Islet precursor cell (in vitro differentiated cells): ENCODE results near the gene RHEX.
A peak's percentile ranks its signal among the peaks of the same experiment; 100 is the strongest.
"Not testable (repeated sequence)": the region's sequence is repeated elsewhere in the genome, so short reads cannot be mapped to it uniquely, and the experiment has no call there.

Experiments used
- DNase-seq: peaks from one replicate; pipeline ENCODE4 v3.0.0-alpha.2; 2018

Gene RHEX

DNA sequence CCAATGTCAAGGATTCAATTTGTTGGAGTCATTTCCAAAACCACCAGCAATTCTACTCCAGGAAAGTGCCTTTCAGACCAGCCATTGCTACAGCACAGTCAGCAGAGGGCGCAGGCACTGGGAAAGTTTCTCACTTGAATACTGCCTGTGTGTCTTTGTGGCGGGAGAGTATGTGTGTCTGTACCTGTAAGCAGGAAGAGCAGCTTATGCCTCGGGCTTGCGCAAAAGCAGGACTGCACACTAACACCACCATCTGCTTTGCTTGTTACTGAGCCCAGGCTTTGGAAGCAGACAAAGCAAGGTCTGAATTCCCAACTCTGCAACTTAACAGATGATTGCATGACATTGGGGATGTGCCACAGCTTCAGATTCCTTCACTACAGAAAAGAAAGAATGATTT lies 22.3 kb upstream of the RHEX start:
- DNase-seq: peak; percentile 94

DNA sequence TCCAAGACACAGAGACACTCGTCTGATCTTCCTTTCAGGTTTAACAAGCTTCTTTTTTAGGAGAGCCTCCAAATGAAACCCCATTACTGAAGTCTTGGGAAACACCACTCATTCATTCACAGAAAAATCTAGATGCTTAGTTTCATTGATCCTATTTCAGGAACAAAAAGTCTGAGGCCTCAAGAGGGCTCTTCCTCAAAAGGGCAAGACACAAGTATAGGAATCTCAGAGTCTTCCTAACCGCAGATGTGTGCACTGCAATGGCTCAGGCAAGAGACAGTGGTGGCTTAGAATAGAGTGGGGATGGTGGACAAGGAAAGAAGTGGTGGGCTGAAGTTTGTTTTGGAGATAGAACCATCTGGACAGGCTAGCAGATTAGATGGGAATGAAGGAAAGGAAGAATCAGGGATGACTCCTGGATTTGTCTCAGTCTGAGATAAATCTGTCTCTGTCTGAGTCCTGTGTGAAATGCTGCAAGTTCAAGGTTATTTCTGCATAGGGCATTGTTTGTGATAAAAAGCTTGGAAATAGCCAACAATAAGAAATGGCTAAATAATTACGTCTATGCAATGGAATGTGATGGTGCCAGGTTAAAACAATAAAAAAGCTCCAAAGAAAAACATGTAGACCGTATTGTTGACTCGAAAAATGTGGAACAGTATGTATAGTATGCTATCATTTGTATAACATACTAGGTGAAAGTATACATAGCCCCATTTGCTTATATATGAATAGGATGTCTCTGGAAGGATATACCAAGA lies 20.4 kb upstream of the RHEX start:
- no peak for DNase-seq

DNA sequence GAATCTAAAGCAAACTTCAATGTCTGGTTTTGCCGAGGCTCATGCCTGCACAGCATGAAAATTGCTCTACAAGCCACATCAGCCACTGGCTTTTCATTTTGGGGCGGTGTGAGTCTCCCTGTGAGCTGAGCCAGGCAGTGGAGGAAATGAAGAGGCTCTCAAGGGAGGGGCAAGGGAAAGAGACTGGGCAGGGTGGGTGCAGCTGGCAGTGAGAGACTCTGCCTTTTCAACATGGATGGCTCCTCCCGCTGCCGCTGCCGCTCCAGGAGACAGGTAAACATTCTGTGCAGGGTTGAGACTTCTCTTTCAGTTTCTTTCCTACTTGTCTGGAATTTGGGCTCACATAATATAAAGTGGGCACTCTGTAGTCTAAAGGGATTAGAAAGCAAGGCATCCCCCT lies 17.9 kb upstream of the RHEX start:
- DNase-seq: no peak

DNA sequence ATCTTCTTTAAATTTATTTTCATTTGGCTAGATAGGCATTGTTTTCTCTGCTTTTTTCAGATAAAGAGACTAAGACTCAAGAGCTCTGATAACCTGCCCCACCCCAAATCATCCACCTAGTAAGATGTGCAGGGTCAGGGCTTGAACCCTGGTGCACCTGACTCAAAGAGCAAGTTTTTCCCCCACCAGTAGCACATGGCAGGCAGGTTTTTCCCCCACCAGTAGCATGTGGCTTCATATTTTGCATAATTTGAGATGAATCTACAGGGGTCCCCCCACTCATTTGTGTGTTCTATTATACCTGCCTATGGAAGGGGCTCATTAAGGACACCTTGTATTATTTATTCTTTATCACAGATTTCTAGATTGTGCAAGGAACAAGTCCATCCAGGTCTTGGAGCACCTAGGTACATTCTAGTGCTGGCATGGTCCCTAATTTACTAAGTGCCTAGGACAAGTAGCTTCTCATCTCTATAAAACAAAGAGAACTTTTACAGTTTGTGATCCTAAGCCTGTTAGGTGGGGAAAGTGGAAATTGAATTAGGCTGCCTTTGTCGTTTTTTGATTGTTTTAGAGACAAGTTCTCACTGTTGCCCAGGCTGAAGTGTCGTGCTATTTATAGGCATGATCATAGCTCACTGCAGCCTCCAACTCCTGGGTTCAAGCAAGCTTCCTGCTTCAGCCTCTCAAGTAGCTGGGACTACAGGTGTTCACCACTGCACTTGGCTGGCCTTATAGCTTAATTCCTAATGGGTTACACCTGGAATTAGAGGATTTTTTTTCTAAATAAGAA lies 16.1 kb upstream of the RHEX start:
- DNase-seq: no peak

DNA sequence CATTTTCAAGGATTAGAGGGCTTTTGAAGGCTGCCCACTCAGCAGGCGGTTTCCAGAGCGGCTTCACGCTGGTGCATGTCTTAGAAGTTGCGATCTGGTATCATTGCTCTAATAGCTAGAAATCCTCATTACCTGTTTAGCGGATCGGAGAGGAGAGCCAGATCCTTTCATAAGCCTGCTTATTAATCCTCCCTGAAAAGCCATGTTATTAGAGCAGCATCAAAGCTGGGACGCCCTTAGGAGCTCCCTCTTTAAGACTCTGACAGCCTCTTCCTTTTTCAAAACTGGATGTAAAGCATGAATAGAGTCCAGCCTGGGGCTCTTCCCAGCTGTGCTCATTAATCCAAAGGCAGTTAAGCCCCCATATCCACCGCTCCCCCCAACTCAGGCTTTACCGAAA lies 15.4 kb upstream of the RHEX start:
- DNase-seq: no peak

DNA sequence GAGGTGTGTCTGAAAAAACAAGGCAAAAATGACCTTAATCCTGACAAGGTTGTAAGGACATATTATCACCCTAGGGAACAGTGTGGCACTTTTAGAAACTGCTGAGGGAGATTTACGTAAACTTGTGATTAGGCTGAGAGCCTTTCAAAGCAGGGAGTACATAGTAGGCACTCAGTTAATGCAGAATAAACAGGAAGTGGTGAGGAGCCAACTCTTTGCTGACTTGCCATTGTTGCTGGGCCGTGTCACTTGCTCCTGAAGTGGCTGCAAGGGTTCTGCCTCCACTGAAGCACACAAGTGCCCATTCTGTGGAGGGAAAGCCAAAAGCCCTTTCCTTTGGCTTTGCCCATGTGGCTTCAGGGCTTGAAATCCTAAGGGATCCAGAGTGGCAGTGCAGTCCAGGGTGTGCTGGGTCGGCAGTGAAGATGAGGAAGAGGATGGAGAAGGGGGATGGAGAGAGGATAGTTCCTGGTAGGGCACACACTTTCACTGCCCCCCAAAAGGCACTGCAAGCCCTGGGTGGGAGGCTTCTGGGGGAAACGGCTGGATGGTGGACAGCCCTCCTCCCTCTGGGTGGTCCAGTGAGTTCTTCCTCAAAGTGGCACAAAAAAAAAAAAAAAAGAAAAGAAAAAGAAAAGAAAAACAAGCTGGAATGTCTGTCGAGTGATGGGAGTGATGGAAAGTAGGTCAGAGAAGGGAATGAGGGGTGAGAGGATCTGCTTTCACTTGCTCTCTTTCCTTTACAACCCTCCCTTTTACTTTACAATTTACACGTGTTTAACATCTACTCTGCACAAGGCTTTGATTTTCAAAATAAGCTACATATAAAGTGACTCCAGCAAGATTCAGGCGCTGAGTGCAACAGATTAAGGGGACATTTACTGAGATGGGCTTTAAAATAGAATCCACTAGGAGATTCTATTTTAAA lies 13.7 kb upstream of the RHEX start:
- DNase-seq: no peak

DNA sequence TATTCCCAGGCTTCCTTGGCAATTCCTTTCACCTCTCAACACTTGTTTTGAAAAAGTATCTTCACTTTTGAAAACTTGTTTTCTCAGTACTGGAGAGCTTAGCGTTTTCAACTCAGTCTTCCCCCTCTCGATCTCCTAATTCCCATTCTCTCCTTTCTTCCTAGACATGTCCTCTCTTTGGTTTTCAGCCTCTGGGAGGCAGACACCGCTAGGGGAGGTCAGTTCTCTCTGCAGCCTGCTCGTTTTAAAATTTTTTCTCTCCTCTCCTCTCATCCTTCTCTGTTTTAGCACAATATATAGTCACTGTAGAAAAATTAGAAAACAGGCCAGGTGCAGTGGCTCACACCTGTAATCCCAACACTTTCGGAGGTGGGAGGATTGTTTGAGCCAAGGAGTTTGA lies 12.6 kb upstream of the RHEX start:
- DNase-seq: no peak

DNA sequence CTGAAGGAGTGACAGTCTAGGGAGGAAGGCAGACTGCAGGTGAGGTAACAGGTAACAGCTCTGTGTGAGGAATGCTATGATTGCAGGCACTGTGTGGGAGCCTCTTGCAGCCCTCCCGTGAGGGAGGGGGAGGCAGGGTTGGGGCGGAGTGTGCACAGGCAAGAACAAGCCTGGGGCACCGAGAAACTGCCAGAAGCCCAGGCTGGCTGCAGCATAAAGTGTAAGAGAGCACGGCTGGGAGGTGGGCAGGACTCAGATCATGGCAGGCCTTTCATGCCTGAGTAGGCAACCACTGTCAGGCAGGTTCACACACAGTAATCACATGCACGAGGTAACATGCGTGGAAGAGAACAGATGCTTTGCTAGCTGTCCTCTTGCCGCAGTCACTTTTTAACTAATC lies 11.3 kb upstream of the RHEX start:
- DNase-seq: peak; percentile 94

DNA sequence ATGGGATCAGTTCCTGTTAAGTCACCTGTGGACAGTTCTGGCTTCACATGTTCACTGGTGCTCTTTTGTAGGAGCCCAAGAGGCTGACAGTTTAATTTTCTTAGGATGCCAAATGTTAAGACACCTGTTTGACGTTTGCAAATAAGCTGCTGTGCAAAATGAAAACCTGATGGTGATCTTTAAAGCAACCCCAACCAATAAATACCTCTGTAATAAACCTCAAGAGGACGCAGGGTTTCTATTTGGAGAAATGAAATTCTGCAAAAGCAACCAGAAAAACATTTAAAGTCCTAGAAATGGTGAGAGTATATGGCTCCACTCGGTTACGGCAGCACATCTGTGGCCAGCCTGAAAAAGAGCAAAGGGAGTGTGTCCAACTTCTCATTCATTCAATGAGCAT lies 5.7 kb upstream of the RHEX start:
- no peak for DNase-seq

DNA sequence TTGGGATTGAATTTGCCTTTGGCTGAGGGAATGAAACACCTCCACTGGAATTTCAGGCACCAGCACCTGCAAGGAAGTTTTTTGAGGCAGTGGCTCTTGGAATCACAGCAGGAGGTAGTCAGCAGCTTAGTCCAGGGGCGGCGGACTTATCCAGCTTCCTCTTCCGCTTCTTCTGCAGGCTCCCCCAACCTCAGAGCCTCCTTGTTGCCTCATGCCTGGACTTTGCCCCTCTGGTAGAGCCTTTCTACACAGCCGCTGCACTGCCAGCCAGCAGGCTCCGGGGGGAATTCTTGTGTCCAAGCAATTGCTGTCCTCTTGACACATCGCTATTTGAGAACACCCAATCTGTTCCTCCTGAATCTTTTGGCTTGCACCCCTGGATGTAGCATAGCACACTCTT lies 4.4 kb upstream of the RHEX start:
- DNase-seq: no peak

DNA sequence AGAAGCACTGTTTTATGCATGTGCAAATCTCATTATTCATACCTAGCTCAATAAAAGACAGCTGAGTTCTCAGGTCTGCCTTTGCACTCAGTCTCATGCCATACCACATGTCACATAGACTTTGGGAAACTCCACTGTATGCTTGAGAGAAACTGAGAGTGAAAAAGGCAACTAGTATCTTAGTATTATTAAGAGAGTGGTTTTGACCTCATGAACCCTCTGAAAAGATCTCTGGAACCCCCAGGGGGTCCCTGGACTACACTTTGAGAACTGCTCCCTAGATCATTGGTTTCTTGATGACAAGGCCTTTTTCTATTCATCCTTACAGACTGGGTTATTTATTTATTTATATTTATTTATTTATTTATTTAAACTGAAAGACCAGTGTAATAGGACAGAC lies 3.7 kb upstream of the RHEX start:
- DNase-seq: no peak

DNA sequence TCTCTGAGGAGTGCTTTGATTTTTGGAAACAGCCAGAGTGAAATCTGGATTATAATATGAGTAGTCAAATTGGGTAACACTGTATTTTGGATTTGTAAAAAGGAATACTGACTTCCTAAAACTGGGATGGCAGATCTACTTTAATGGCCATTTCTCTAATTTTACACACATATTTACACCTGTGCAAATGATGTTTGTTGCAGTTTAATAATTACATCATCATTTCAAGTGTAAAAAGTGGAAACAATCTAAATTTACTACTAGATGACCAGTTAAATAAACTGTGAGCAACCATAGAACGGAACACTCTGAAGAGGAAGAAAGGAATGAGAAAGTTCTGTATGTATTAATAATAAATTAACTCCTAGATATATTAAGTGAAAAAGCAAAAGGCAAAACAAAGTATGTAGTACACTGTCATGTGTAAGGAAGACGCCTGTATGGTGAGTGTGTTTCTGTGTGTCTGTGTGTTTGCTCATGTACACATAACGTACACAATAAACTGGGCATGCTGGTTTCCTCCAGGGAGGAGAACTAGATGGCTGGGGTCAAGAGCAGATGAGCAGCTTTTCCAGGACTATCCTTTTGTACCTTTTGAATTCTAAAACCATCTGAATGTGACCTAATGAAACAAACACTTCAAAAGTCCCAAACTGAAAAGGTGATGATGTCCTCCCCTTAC lies 2.9 kb upstream of the RHEX start:
- no peak for DNase-seq

DNA sequence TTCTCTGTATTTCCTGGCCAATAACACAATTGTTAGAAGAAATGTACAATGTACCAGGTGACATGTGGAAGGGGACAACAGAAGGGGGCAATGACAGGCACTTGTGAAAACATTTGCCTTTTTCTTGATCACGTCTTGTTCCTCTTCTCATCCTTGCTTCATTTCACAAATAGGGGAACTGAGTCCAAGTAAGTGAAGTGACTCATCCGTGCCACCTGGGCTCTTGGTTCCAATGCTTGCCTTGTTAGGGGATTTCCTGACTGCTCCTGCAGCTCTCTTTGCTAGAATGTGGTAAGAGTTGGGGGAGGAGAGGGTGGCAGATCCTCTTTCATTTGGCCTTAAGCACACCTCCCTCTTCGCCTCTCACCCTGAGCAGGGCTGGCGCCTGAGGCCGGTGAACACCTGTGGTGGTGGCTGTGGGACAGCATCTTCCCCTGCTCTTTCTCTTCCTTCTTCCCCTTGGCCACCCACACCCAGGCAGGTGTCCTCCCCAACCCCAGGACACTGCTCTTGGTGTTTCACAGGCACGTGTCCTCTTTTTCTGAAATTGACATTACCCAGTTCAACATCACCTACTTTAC lies 2.2 kb upstream of the RHEX start:
- DNase-seq: no peak

DNA sequence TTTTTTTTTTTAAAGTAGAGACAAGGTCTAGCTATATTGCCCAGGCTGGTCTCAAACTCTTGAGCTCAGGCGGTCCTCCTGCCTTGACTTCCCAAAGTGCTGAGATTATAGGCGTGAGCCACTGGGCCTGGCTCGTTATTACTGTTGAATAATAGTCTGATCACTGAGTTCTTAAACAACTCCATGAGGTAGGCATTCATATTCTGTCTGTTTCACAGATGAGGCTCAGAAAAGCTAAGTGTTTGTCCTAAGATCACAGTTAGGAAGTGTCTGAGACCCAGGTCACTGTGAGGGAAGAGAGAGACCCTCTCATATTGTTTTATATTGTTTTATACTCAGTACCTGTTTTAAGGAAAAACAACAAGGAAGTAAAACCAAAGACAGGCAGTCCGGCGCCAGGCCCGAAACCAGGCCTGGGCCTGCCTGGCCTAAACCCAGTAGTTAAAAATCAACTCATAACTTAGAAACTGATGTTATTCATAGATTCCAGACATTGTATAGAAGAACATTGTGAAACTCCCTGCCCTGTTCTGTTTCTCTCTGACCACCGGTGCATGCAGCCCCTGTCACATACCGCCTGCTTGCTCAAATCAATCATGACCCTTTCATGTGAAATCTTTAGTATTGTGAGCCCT lies 625 bp upstream of the RHEX start:
- not testable (repeated sequence) for DNase-seq

DNA sequence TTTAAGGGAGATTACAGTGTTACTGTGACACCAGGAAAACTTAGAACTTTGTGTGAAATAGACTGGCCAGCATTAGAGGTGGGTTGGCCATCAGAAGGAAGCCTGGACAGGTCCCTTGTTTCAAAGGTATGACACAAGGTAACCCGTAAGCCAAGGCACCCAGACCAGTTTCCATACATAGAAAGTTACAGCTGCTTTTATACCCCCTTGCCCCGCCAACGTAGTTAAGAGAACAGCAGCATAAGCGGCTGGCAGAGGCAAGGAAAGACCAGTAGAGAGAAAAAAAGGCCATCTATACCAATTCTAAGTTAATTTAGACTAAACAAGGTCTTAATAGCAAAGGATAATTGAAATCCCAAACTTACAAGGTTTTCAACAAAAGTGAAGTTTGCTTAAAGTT lies 643 bp downstream of the RHEX start:
- DNase-seq: peak; percentile 12

DNA sequence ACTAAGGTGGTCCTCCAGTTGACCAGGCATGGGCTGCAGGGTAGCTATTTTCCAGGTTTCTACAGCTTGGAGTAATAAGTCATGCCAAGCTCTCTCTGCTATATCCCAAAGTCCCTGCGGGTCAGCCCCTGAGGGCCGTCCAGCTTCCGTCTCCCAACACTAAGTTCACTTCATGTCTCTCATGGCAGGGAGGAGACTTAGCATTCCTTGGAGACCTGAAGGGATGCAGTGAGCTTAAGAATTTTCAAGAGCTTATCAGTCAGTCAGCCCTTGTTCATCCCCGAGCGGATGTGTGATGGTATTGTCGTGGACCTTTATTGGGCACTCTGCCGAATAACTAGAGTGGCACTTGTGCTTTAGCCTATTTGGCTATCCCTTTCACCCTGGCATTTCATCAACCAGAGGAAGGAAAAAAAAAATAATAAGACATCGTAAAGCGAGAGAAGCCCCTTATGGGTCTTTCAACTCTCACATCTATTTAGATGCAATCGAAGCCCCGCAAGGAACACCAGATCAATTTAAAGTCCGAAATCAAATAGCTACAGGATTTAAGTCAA lies 2.2 kb downstream of the RHEX start:
- DNase-seq: peak; percentile 36

DNA sequence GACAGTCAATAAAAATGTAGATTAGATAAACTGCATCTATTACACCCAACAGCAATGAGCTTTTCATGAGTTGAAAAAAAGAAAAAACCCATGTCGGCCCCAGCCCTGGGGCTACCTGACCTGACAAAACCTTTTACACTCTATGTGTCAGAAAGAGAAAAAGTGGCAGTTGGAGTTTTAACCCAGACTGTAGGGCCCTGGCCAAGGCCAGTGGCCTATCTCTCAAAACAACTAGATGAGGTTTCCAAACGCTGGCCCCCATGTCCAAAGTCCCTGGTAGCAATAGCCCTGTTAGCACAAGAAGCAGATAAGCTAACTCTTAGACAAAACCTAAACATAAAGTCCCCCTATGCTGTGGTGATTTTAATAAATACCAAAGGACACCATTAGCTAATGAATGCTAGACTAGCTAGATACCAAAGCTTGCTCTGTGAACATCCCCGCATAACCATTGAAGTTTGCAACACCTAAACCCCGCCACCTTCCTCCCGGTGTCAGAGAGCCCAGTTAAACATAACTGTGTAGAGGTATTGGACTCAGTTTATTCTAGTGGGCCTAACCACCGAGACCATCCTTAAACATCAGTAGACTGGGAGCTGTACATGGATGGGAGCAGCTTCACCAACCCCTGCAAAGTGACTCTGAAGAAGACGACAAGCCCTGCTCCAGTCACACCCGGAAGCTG lies 2.8 kb downstream of the RHEX start:
- DNase-seq: peak; percentile 23

DNA sequence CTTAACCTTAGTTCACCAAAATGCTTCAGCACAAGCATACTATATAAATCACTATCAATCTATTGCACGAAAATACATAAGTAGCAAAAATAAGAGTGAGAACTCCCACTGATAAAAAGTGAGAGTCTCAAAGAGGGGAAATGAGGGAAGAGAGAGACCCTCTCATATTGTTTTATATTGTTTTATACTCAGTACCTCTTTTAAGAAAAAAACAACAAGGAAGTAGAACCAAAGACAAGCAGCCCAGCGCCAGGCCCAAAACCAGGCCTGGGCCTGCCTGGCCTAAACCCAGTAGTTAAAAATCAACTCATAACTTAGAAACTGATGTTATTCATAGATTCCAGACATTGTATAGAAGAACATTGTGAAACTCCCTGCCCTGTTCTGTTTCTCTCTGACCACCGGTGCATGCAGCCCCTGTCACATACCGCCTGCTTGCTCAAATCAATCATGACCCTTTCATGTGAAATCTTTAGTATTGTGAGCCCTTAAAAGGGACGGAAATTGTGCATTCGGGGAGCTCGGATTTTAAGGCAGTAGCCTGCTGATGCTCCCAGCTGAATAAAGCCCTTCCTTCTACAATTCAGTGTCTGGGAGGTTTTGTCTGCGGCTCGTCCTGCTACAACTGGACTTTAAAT lies 5.4 kb downstream of the RHEX start:
- peak; percentile 3 for DNase-seq

DNA sequence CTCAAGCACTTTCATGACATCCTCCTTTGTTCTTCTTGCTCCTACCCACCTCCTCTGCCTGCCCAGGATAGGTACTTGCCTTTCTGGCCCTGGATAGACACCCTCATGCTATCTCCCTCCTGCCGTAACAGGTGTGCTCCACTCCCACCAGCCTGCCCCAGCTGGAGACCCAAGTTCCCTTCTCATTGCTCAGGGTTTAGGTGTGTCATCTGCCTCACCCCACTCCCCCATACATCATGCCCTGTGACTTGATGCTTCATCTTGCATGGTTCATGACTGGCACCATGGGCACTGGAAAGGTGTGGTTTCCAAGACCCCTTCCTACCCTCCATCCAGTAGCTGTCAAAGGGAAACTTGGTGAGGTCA lies 5.9 kb downstream of the RHEX start:
- DNase-seq: peak; percentile 43

DNA sequence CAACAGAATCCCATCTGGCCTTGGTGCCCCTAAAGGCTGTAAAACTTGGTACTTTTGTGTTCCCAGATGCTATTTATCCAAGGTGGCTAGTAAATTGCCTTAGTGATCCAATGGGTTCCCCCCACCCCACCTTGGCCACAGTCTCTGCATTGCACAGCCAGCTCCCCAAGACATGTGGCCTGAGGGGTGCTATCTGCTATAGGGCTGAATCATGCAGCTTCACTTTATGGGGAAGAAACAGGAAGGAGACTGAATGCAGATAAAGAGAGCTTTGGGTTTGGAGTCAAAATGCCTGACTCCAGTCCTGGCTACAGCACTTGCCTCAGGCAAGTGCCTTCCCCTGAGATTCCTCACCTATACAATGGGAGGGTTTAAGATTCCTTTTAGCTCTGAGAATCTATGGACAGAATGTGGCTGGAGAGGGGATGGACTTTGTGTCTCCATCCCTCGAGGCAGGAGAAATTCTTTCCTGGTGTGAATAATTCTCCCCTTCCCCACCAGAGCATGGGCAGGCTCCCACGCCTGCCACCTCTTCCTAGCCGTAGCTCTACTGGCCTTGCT lies 6.5 kb downstream of the RHEX start:
- DNase-seq: peak; percentile 90
